Hepatocyte (in vitro differentiated cells): Measurements from ENCODE around the gene ETFDH. TPM values are rescaled to one million over a fixed set of nuclear protein-coding genes. Genes with fewer than 3 reads are reported as not detected.

ENCODE experiments used
- DNase-seq: peaks from one replicate; pipeline ENCODE4 v3.0.0-alpha.2; 2016; ENCODE audit warnings: low spot score
- H2AFZ ChIP-seq: fragments of 200-600 bp; sonication (generic); 2 replicates; pipeline ENCODE4 v1.6.0; 2016; ENCODE audit warnings: antibody characterized with exemption, mild to moderate bottlenecking
- H3K27ac ChIP-seq: fragments of 200-600 bp; sonication (generic); 2 replicates; pipeline ENCODE4 v1.5.1; 2016; ENCODE audit warnings: mild to moderate bottlenecking
- H3K27me3 ChIP-seq: fragments of 200-600 bp; sonication (generic); 2 replicates; pipeline ENCODE4 v1.6.1; 2016
- H3K36me3 ChIP-seq: fragments of 200-600 bp; sonication (generic); replicated peaks from 2 replicates; pipeline ENCODE4 v1.5.1; 2016; ENCODE audit warnings: low read depth; ENCODE audit not compliant: insufficient read depth
- H3K4me1 ChIP-seq: fragments of 200-600 bp; sonication (generic); 2 replicates; pipeline ENCODE4 v1.5.1; 2016; ENCODE audit warnings: mild to moderate bottlenecking, moderate library complexity; ENCODE audit not compliant: insufficient read depth
- H3K4me2 ChIP-seq: fragments of 200-600 bp; sonication (generic); 2 replicates; pipeline ENCODE4 v1.6.0; 2016
- H3K4me3 ChIP-seq: fragments of 200-600 bp; sonication (generic); 2 replicates; pipeline ENCODE4 v1.5.1; 2016; ENCODE audit warnings: mild to moderate bottlenecking
- H3K79me2 ChIP-seq: fragments of 200-600 bp; sonication (generic); 2 replicates; pipeline ENCODE4 v1.6.0; 2017; ENCODE audit warnings: mild to moderate bottlenecking
- H3K9me2 ChIP-seq: fragments of 200-600 bp; sonication (generic); replicated peaks from 2 replicates; pipeline ENCODE4 v1.6.0; 2017; ENCODE audit warnings: mild to moderate bottlenecking; ENCODE audit not compliant: insufficient read depth
- H3K9me3 ChIP-seq: fragments of 200-600 bp; sonication (generic); 2 replicates; pipeline ENCODE4 v1.5.1; 2016; ENCODE audit warnings: low read depth, mild to moderate bottlenecking
- H4K20me1 ChIP-seq: fragments of 200-600 bp; sonication (generic); 2 replicates; pipeline ENCODE4 v1.6.0; 2016; ENCODE audit warnings: mild to moderate bottlenecking; ENCODE audit not compliant: insufficient read depth, poor library complexity, severe bottlenecking
- CTCF ChIP-seq: fragments of 200-600 bp; sonication (generic); IDR thresholded peaks from 2 replicates; pipeline ENCODE4 v1.5.1; 2016; ENCODE audit warnings: antibody characterized with exemption, mild to moderate bottlenecking; ENCODE audit not compliant: poor library complexity
- EZH2 ChIP-seq: fragments of 200-600 bp; sonication (generic); IDR thresholded peaks from 2 replicates; pipeline ENCODE4 v1.6.1; 2016; ENCODE audit warnings: antibody characterized with exemption, mild to moderate bottlenecking, borderline replicate concordance
- EZH2phosphoT487 ChIP-seq: fragments of 200-600 bp; sonication (generic); IDR thresholded peaks from one replicate; pipeline ENCODE4 v1.6.1; 2018; ENCODE audit warnings: antibody characterized with exemption, mild to moderate bottlenecking, low read depth, moderate library complexity; ENCODE audit not compliant: unreplicated experiment, severe bottlenecking
- WGBS: methylation state at CpG from one replicate; pipeline ENCODE4 v1.1.6; 2016; ENCODE audit warnings: low lambda C conversion rate; ENCODE audit errors: missing lambda C conversion rate; 5-methylcytosine and 5-hydroxymethylcytosine counted together
- polyA plus RNA-seq: library from polyadenylated mRNA; unstranded; fragments of >200 nt; fragmentation: Nextera tagmentation; extraction: Ambion mirVana; gene quantifications from 2 replicates; pipeline ENCODE4 v1.2.1, GENCODE V29; 2016
- total RNA-seq: library from RNA; depleted of rRNA; stranded (reverse); fragments of >200 nt; gene quantifications from 2 replicates; pipeline ENCODE4 v1.2.3, GENCODE V29; 2014

The ETFDH gene
- total and polyA plus RNA-seq, 2 experiments from 2014 or later, result 31.4 to 38.4 TPM

GRCh38 chr4:158676076-158676475 lies 4.0 kb downstream of the ETFDH start:
- Histone ChIP-seq H3K4me2 (no peak overlapping the region), H4K20me1 (no peaks in the 10 kb centered on the region), H3K79me2 (peaks cover 21% of the 10 kb centered on the region), H3K9me3 (no peaks in the 10 kb centered on the region), H2AFZ (no peak overlapping the region), H3K36me3 (no peaks in the 10 kb centered on the region), H3K27ac (no peak overlapping the region), H3K4me3 (no peak overlapping the region), H3K9me2 (no peaks in the 10 kb centered on the region), H3K4me1 (peaks cover 4% of the 10 kb centered on the region), H3K27me3 (no peaks in the 10 kb centered on the region)
- no peak for DNase-seq
- WGBS, result 90% methylated on average over 5 of the region's 5 CpGs
- TF ChIP-seq CTCF (no peak), EZH2 (no peak), EZH2phosphoT487 (no peak)

- Histone ChIP-seq H3K9me3 (no peaks in the 10 kb centered on the region), H3K27me3 (no peaks in the 10 kb centered on the region), H3K4me1 (no peaks in the 10 kb centered on the region), H3K79me2 (peaks cover 11% of the 10 kb centered on the region), H2AFZ (no peak overlapping the region), H3K9me2 (no peaks in the 10 kb centered on the region), H3K36me3 (no peaks in the 10 kb centered on the region), H3K27ac (no peak overlapping the region), H3K4me3 (no peak overlapping the region), H3K4me2 (no peak overlapping the region), H4K20me1 (no peaks in the 10 kb centered on the region)
- no peak for DNase-seq
- TF ChIP-seq EZH2phosphoT487 (no peak), CTCF (no peak), EZH2 (no peak)
- WGBS, result 97% methylated on average over 2 of the region's 2 CpGs
Measured at GRCh38 chr4:158678767-158679166, 6.7 kb downstream of the ETFDH start.

- Histone ChIP-seq H3K27ac (no peak overlapping the region), H2AFZ (no peak overlapping the region), H3K4me3 (no peak overlapping the region), H3K4me1 (no peaks in the 10 kb centered on the region), H4K20me1 (no peaks in the 10 kb centered on the region), H3K9me3 (no peaks in the 10 kb centered on the region), H3K36me3 (no peaks in the 10 kb centered on the region), H3K79me2 (no peaks in the 10 kb centered on the region), H3K4me2 (no peak overlapping the region), H3K9me2 (no peaks in the 10 kb centered on the region), H3K27me3 (no peaks in the 10 kb centered on the region)
- DNase-seq, result no peak
- TF ChIP-seq CTCF (no peak), EZH2phosphoT487 (no peak), EZH2 (no peak)
- 84% methylated on average over 1 of the region's 1 CpG for WGBS
Measured at GRCh38 chr4:158681629-158682028, 9.5 kb downstream of the ETFDH start.

- no peaks in the 10 kb centered on the region for H3K36me3 ChIP-seq
- no peaks in the 10 kb centered on the region for H3K9me3 ChIP-seq
- no peak overlapping the region for H3K4me2 ChIP-seq
- no peaks in the 10 kb centered on the region for H3K79me2 ChIP-seq
- H3K4me3 ChIP-seq, result no peak overlapping the region
- H4K20me1 ChIP-seq, result no peaks in the 10 kb centered on the region
- no peaks in the 10 kb centered on the region for H3K9me2 ChIP-seq
- no peak overlapping the region for H3K27ac ChIP-seq
- 77% methylated on average over 2 of the region's 2 CpGs for WGBS
- H3K4me1 ChIP-seq, result no peaks in the 10 kb centered on the region
- no peak overlapping the region for H2AFZ ChIP-seq
- no peak for DNase-seq
- H3K27me3 ChIP-seq, result no peaks in the 10 kb centered on the region
- TF ChIP-seq EZH2phosphoT487 (no peak), EZH2 (no peak), CTCF (no peak)
Measured at GRCh38 chr4:158682066-158682465, 10.0 kb downstream of the ETFDH start.
